ENCODE data around the gene RPL19.
A peak's percentile ranks its signal among the peaks of the same experiment; 100 is the strongest.

RPL19 gene

DNA sequence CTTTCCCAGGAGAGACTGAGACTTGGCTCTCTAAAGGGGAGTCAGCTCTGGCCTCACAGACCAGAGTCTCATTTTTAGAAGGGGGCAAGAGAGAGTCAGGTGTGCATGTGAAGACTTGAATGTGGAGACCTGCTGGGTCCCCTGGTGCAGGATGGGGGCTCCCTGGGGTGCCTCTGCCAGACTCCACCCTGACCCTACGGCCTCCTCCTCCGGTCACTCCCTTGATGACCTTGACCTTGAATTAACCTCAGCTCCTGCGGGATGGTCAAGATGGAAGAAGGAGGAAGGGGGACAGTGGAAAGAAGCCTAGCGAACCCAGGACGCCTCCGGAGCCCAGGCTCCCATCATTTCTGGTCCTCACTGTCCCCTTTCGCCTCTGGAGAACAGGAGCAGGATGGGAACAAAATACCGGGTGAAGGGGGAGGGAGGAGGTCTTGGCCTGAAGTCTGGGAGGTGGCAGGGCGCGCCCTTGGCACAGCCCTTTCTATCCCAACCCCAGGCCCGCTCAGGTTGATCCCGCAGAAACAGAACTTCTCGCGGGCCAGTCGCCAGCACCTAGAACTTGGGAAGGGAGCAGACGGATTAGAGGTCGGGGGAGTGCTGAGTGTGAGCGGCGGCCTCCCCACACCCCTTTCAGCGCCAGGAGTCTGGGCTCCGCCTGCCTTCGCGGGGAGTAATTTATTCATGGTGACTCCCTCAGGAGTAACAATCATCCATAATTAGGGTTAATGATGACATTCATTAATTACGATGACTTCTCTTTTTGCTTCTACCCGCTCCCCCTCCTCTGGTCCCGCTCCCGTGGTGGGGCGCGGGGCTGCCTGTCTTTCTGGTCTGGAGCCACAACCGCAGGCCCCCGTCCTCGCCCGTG lies 24.1 kb downstream of the RPL19 start:
- DNase-seq (ENCODE audit: low read depth in 2 of 2), result no peak

GRCh38 chr17:39224778-39225307 lies 24.8 kb downstream of the RPL19 start:
- no peak for DNase-seq (ENCODE audit: low read depth in 2 of 2)

GRCh38 chr17:39225308-39225958 lies 25.4 kb downstream of the RPL19 start, which contains the start of gene STAC2:
STAC2 (minus strand) TSS chr17:39225945; CDS start chr17:39225502, 443 bp downstream.
- no peak for DNase-seq (ENCODE audit: low read depth in 2 of 2)

DNA sequence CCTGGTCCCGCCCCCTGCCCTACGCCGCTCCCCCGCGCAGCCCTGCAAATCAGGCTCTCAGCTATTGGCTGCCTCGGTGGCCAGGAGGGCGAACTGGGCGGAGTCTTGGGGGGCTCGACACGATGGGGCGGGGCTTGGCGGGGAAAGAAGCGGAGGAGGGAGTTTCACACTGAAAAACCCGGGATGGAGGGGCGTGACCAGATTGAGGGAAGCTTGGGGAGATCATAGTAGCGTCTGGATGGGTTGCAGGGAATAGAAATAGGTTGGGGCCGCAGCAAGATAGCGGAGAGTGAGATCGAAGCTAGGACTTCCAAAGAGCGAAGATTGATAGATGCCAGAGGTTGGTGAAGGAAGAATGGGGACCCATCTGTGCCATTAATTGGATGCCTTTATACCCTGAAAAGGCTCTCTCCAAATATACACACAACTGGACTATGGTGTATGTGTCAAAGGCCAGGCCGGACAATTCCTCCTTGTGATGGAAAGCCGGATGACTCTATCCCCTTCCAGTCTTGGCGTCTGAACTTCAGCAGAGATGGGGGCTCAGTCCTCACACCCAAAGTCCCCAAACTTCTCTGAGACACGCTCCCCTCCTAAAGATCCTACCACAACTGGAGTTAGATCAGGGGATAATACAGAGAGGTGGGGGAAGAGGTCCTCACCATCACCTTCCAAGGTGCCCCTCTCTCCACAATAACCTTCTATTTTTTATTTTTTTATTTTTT lies 26.0 kb downstream of the RPL19 start:
- peak; percentile 49 to 50 for DNase-seq (ENCODE audit: low read depth in 2 of 2)

GRCh38 chr17:39227364-39227919 lies 27.4 kb downstream of the RPL19 start:
- DNase-seq (ENCODE audit: low read depth in 2 of 2), result no peak

DNA sequence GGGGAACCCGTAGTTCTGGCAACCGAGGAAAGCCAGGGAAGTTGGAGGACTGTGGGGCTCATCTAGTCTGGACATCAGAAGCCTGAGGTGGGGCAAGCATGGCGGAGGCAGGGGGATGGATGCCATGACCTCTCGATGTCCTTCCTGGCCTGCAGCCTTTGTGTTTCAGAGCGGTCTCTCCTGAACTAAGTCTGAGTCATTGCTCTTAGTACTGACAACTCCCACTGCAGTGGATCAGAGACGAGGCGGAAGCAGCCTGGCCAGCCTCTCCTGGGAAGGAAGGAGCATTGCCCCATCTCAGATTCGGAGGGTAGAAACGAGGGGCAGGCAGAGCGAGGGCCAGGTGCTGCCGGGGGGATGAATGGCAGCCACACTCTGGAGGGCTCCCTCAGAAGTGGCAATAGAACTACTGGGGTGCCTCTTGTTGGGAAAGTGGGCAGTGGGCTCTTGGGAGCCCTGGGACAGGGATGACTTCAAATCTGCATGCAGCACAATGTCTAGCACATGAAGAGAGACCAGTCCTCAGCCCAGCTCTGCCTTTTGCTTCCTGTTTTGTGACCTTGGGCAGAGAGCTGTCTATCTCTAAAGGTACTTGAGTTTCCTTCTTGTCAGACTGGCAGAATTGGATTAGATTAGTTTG lies 29.3 kb downstream of the RPL19 start:
- no peak for DNase-seq (ENCODE audit: low read depth in 2 of 2)

GRCh38 chr17:39230361-39230760 lies 30.3 kb downstream of the RPL19 start:
- no peak for DNase-seq (ENCODE audit: low read depth in 2 of 2)

DNA sequence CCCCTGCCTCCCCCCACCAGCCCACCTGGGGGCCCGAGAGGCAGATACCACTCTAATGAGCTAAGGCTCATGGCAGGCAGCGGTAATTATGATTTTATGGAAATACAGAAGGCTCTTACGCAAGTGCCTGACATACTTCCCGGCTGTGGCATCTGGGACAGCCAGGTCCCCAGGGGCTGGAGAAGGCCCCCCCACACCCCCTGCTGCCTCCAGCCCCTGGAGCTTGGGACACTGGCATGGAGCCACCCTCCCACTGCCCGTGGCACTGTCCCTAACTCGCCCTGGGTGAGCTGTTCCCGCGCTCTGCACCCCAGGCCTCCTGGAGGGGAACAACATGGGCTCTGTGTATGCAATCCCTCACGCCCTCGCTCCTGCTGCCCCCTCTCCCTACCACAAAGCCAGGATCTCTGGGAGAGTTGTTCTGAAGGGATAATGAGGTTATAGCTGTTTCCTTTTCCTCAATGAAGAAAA lies 31.0 kb downstream of the RPL19 start:
- no peak for DNase-seq (ENCODE audit: low read depth in 2 of 2)

GRCh38 chr17:39231591-39232551 lies 31.8 kb downstream of the RPL19 start:
- peak in 1 of 2 donors; percentile 22 for DNase-seq (ENCODE audit: low read depth in 2 of 2)

DNA sequence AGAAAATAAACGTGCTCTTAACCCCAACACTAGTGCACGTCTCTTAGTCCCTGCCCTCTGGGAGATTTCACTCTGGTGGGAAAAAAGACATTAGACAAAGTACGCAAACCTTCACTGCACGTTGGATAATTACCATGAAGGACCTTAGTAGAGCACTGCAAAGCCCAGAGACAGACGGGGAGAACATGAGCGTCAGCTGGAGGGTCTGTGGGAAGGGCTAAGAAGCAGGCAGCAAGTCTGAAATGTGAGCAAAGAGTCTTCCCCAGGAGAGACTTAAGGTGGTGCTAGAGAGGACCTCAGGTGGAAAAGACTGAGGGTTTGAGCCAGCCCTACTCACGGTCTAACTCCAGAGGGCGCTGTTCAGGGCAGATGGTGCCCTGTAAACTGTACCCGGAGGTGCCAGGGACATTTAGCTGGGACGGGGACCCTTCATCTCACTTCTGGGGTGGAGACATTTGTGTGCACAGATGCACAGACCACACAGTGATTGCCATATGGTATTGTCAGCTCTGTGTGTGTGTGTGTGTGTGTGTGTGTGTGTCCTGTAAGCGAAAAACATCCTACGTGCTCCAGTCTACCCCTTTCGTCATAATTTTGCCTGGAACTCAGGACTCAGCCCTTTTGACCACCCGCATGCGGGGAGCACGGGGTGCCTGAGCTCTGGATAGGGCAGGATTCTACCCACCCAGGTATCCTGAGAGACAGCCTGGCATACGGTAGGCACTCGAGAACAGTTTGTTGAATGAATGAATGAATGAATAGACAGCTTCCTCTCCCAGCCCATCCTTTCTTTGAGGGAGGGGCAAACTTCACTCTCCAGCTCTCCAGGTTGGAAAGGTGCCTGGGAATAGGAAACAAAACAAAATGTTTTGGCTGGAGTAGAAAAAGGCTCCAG lies 35.7 kb downstream of the RPL19 start:
- DNase-seq (ENCODE audit: low read depth in 2 of 2), result peak; percentile 33 to 51

GRCh38 chr17:39236450-39236927 lies 36.4 kb downstream of the RPL19 start:
- no peak for DNase-seq (ENCODE audit: low read depth in 2 of 2)

GRCh38 chr17:39236981-39237441 lies 36.9 kb downstream of the RPL19 start:
- no peak for DNase-seq (ENCODE audit: low read depth in 2 of 2)

DNA sequence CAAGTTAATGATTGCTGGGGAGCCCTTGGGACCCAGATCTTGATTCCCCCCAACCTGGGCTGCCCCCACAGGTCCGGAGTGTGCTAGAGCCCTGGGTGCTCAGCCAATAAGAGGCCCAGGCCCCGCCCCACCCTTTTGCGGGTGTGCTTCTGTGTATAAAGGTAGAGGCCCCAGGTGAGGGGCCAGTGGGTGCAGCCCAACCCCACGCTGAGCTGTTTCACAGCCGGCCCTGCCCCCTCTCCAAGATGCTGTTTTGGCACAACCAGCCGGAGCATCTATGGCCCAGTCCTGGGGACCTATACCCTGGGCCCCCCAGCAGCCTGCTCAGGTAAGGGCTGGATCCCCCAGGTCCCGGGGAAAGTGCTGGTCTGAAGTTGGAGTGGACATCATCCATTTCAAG lies 37.5 kb downstream of the RPL19 start:
- DNase-seq (ENCODE audit: low read depth in 2 of 2), result no peak

DNA sequence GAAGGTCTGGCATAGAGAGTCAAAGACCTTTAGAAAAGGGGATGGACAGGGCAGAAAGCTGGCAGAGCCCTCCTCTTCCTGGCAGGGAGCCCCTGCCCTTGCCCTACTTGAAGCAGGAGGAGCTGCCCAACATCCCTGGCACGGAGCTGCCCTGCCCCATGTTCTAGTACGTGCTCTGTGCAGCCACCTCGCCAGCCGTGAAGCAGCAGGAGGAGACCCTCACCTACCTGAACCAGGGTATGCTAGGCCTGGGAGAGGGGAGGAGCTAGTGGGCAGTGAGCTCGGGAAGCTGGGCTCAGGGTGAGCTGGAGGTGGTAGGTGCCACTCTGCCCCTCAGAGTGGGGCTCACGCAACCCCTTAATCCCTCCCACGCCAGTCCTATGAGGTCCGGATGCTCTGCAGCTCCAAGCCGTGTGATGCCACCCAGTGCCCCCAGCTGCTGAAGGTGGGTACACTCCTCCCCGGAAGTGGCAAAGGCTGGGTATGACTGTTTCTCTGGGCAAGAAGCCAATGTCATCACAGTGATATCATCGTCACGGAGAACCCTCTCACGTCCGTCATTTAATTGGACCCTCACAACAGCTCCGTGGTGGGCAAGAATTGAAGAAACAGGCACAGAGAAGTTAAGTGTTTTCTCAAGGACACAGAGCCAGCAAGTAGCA lies 38.4 kb downstream of the RPL19 start:
- peak; percentile 45 to 60 for DNase-seq (ENCODE audit: low read depth in 2 of 2)

DNA sequence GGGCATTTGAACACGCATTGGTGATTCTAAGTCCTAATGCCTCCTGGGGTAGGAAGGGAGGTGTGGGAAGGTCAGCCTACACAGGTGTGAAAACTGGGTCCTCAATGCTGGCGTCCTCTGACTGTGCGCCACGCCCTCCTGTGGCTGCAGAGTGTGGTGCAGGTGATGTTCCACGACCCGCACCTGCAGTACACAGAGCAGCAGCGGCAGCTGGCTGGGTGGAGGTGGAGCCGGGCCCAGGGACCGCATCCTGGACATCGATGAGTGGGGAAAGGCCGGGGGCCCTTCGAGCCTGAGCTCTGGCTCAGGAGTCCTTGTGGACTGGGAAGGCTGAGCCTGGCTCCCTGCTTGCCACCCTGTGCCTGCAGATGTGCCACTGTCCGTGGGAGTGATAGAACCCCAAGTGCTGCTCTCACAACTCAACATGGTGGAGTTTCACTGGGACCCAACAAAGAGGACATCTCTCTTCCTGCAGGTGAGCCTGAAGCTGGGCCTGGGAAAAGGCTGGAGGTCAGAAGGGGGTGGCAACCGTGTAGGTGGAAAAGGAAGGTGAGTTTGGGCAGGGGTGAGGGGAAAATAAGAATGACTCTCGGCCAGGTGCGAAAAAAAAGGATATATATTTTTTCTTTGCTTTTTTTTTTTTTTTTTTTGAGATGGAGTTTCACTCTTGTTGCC lies 39.7 kb downstream of the RPL19 start:
- DNase-seq (ENCODE audit: low read depth in 2 of 2), result peak; percentile 28 to 56

DNA sequence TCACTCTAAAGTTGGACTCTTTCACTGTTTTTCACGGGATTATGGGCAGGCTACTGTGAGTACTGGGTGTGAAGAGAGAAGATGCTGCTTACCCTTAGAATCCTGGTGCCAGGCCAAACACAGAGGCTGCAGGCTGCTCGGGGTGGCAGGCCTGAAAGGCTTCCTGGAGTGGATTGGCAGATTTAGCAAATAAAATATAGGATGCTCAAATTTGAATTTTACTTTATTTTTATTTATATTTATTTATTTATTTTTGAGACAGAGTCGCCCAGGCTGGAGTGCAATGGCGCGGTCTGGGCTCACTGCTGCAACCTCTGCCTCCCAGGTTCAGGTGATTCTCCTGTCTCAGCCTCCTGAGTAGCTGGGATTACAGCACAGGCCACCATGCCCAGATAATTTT lies 40.5 kb downstream of the RPL19 start:
- DNase-seq (ENCODE audit: low read depth in 2 of 2), result no peak

DNA sequence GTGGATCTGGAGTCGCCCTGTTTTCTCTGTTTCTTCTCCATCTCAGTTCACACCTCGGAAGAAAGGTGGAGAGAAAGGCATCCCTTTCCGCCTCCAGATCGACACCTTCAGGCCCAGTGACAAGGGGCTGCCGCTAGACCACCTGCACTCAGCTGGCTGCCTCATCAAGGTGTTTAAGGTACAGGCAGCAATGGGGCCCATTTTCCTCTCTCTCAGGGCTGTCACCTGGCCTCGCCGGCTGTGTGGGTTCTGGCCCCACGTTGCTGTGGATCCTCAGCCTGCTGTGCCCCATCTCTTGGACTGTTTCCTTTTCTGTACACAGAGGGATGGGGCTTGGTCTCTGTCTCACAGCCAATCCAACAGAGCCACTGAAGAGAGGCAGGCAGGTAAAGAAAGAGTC lies 43.1 kb downstream of the RPL19 start:
- no peak for DNase-seq (ENCODE audit: low read depth in 2 of 2)
